ENCODE data around the gene LYPD1. TPM values are rescaled to one million over a fixed set of nuclear protein-coding genes. Genes with fewer than 3 reads are reported as not detected.
A peak's percentile ranks its signal among the peaks of the same experiment; 100 is the strongest.

Gene LYPD1
- total and polyA plus RNA-seq, 7 donors, result 0.03 to 0.47 (median 0.04) TPM; not detected in 4

- TF ChIP-seq CTCF (IDR thresholded peaks at IDR 0.05), result no peak
- Histone ChIP-seq H3K36me3 (ENCODE audit: insufficient read depth in 1 of 2, low read depth in 1 of 2) (no peaks in the 10 kb centered on the region), H3K9me3 (no peaks in the 10 kb centered on the region), H3K4me1 (no peaks in the 10 kb centered on the region), H3K27me3 (ENCODE audit: insufficient read depth in 3 of 3, low read length in 2 of 3) (peaks cover 0 to 10% (median 0%) of the 10 kb centered on the region in 3 donors), H3K27ac (no peak overlapping the region), H3K4me3 (no peak overlapping the region)
- intact Hi-C loops (cut with DNase I), result no loop called here
- ATAC-seq (no peak), DNase-seq (no peak)
- 80 to 88% (median 85%) methylated on average over 5 of the region's 5 CpGs for WGBS, 3 donors
Measured at GRCh38 chr2:132677661-132678060, 7.7 kb upstream of the LYPD1 start.

- no peaks in the 10 kb centered on the region for H3K9me3 ChIP-seq
- WGBS, 3 donors, result 63 to 70% (median 67%) methylated on average over 2 of the region's 2 CpGs
Measured at GRCh38 chr2:132676999-132677398, 7.0 kb upstream of the LYPD1 start.

DNA sequence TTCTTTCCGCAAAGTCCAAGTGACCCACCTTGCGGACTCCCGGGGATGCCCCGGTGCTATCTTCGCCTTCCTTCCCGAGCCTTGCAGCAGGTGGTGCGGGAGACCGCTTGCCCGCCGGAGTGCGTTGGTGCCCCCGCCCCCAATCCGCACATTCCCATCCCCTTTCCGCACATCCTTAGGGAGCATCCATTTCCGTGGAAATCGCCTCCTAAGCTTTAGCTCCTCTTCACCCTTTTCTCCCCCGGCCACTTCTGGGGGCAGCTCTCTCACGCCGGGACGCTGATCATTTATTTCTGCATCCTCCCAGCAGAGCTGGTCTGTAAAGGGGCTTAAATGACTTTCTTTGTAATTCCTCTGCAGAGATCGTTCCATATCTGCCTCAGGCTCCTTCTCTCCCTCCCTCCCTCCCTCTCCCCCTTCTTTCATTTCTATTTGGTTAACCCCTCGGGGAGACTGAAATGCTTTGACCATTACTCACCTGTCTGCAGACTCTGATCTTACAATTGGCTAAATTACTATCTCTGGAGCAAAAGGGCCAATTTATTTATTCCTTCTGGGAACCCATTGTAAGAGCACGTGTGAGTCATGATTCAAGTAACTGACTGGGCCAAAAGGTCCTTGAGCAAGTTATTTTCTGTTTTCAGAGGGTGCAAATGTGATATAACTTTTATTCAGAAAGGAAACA, 1.3 kb upstream of the LYPD1 start:
- no peak for ATAC-seq
- Histone ChIP-seq H3K9me3 (no peaks in the 10 kb centered on the region), H3K4me3 (peak overlapping the region; percentile 59), H3K27me3 (ENCODE audit: insufficient read depth in 3 of 3, low read length in 2 of 3) (peaks cover 0 to 67% (median 12%) of the 10 kb centered on the region in 3 donors), H3K4me1 (peaks cover 6% of the 10 kb centered on the region), H3K27ac (no peak overlapping the region), H3K36me3 (ENCODE audit: insufficient read depth in 1 of 2, low read depth in 1 of 2) (no peaks in the 10 kb centered on the region)
- DNase-seq, result no peak
- intact Hi-C loops (cut with DNase I), result no loop called here
- 26 to 33% (median 28%) methylated on average over 23 of the region's 23 CpGs for WGBS, 3 donors
- TF ChIP-seq CTCF (IDR thresholded peaks at IDR 0.05), result no peak

More at GRCh38 chr2:132676999-132677398, 7.0 kb upstream of the LYPD1 start:
- intact Hi-C loops (cut with DNase I), result no loop called here
- Histone ChIP-seq H3K36me3 (ENCODE audit: insufficient read depth in 1 of 2, low read depth in 1 of 2) (no peaks in the 10 kb centered on the region), H3K27ac (no peak overlapping the region), H3K4me3 (no peak overlapping the region), H3K4me1 (no peaks in the 10 kb centered on the region), H3K27me3 (ENCODE audit: insufficient read depth in 3 of 3, low read length in 2 of 3) (peaks cover 0 to 15% (median 0%) of the 10 kb centered on the region in 3 donors)
- ATAC-seq, result no peak
- DNase-seq, result no peak
- TF ChIP-seq CTCF (IDR thresholded peaks at IDR 0.05), result no peak

DNA sequence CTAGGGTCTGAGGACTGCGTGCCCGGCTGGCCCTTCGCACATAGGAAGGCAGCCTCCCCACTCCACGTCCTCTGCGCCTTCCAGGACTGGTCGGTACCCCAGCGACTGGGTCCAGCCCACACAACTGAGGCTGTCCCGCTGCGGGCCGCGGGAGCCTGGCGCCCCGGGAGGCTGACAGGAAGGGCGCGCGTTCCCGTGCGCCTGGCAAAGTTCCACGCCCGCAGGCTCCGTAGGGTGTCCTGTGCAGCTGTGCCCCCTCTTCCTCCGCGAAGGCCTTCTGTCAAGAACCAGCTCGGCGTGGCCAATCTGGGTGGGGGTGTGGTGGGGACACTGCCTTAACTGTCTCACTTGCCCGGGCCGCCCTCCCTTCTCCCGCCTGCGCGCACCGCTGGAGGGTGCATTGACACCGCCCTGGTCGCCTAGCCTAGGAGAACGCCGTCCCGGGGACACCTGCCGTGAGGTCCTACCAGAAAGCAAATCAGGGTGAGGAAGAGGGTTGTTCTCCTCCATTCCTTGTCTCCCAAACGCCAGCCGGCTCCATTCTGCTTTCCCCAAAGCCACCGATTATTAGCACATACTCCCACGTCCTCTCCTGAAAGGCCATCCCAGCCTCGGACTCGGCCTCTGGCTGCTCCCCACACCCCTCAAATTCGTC, 618 bp upstream of the LYPD1 start:
- peak overlapping the region; percentile 59 for H3K4me3 ChIP-seq
- peaks cover 0 to 67% (median 12%) of the 10 kb centered on the region in 3 donors for H3K27me3 ChIP-seq (ENCODE audit: insufficient read depth in 3 of 3, low read length in 2 of 3)
- intact Hi-C loops (cut with DNase I), result no loop called here
- DNase-seq (peak; percentile 13 to 50), ATAC-seq (peak in 3 of 4 donors; percentile 25 to 38 (median 30))
- WGBS, 3 donors, result 1 to 3% (median 1%) methylated on average over 36 to 44 of the region's 44 CpGs
- no peaks in the 10 kb centered on the region for H3K36me3 ChIP-seq (ENCODE audit: insufficient read depth in 1 of 2, low read depth in 1 of 2)
- no peaks in the 10 kb centered on the region for H3K9me3 ChIP-seq
- peaks cover 6% of the 10 kb centered on the region for H3K4me1 ChIP-seq
- H3K27ac ChIP-seq, result no peak overlapping the region
- TF ChIP-seq CTCF (IDR thresholded peaks at IDR 0.05), result no peak

All from psoas muscle (tissue), 8 donors.